Ishikawa (cell line): ENCODE results near the gene INPP4A.

Source experiments
- CEBPB ChIP-seq: IDR thresholded peaks from 2 replicates; pipeline ENCODE4 v1.6.1; 2012
- CREB1 ChIP-seq: IDR thresholded peaks from 2 replicates; pipeline ENCODE4 v1.6.1; 2012; ENCODE audit warnings: low read depth
- EGR1 ChIP-seq: IDR thresholded peaks from 2 replicates; pipeline ENCODE4 v1.6.1; 2012
- EP300 ChIP-seq: IDR thresholded peaks from 2 replicates; pipeline ENCODE4 v1.6.1; 2012; ENCODE audit warnings: borderline replicate concordance
- FOXM1 ChIP-seq: IDR thresholded peaks from 2 replicates; pipeline ENCODE4 v1.6.1; 2012; ENCODE audit warnings: low read depth, borderline replicate concordance
- MAX ChIP-seq: IDR thresholded peaks from 2 replicates; pipeline ENCODE4 v1.6.1; 2012
- NFIC ChIP-seq: IDR thresholded peaks from 2 replicates; pipeline ENCODE4 v1.6.1; 2012
- RAD21 ChIP-seq: IDR thresholded peaks from 2 replicates; pipeline ENCODE4 v1.6.1; 2012; ENCODE audit warnings: low read depth
- REST ChIP-seq: IDR thresholded peaks from 2 replicates; pipeline ENCODE4 v1.6.1; 2012; ENCODE audit warnings: low read depth, mild to moderate bottlenecking
- TAF1 ChIP-seq: IDR thresholded peaks from 2 replicates; pipeline ENCODE4 v1.6.1; 2012; ENCODE audit warnings: low read depth, mild to moderate bottlenecking
- TCF12 ChIP-seq: IDR thresholded peaks from 2 replicates; pipeline ENCODE4 v1.6.1; 2012; ENCODE audit warnings: low read depth
- TEAD4 ChIP-seq: IDR thresholded peaks from 2 replicates; pipeline ENCODE4 v1.6.1; 2012
- USF1 ChIP-seq: IDR thresholded peaks from 2 replicates; pipeline ENCODE4 v1.6.1; 2012
- YY1 ChIP-seq: IDR thresholded peaks from 2 replicates; pipeline ENCODE4 v1.6.1; 2012; ENCODE audit warnings: low read depth
- ZBTB7A ChIP-seq: IDR thresholded peaks from 2 replicates; pipeline ENCODE4 v1.6.1; 2012; ENCODE audit warnings: low read depth

INPP4A gene

GRCh38 chr2:98480598-98480997 is 35.9 kb downstream of the INPP4A start:
- TF ChIP-seq EP300 (no peak), EGR1 (no peak), TEAD4 (no peak), CREB1 (no peak), RAD21 (no peak), ZBTB7A (no peak), FOXM1 (no peak), MAX (no peak), CEBPB (no peak)

- no peak for TF ChIP-seq TAF1
- TF ChIP-seq MAX: no peak
- no peak for TF ChIP-seq TCF12
- no peak for TF ChIP-seq REST
Observed at GRCh38 chr2:98482362-98482761, 37.7 kb downstream of the INPP4A start.

- TF ChIP-seq MAX (no peak), RAD21 (no peak), EP300 (peak; percentile 35; the same call in 1 of the 2 replicates)
Observed at GRCh38 chr2:98483257-98483861, 38.7 kb downstream of the INPP4A start.

- TF ChIP-seq EGR1 (no peak), USF1 (no peak), ZBTB7A (no peak), NFIC (no peak), RAD21 (no peak), CEBPB (no peak), YY1 (no peak), MAX (no peak), TCF12 (no peak), EP300 (no peak), FOXM1 (no peak), TEAD4 (no peak), CREB1 (no peak), TAF1 (no peak), REST (no peak)
Observed at GRCh38 chr2:98484121-98484557, 39.5 kb downstream of the INPP4A start.

- TF ChIP-seq NFIC: no peak
- no peak for TF ChIP-seq MAX
- TF ChIP-seq EGR1: no peak
- no peak for TF ChIP-seq CREB1
- no peak for TF ChIP-seq FOXM1
Observed at GRCh38 chr2:98484652-98485452, 40.2 kb downstream of the INPP4A start.

GRCh38 chr2:98485453-98485755 is 40.7 kb downstream of the INPP4A start:
- no peak for TF ChIP-seq REST
